Activated CD4-positive, alpha-beta T cell treated with anti-CD3 and anti-CD28 coated beads, Interleukin-2, amount 10 ng/mL, durations not matched to agents 24 days and 14 days (primary cell): Measurements from ENCODE around the gene SH3BGRL3. TPM values are rescaled to one million over a fixed set of nuclear protein-coding genes. Genes with fewer than 3 reads are reported as not detected.
A peak's percentile ranks its signal among the peaks of the same experiment; 100 is the strongest.
"Not testable (repeated sequence)": the region's sequence is repeated elsewhere in the genome, so short reads cannot be mapped to it uniquely, and the experiment has no call there.

ENCODE experiments used
- DNase-seq: peaks from one replicate; pipeline ENCODE4 v3.0.0; 2022
- H3K27ac Mint-ChIP-seq: one replicate; pipeline ENCODE4 v1.8.0; 2022; ENCODE audit warnings: mild to moderate bottlenecking, mixed read lengths
- H3K27me3 Mint-ChIP-seq: one replicate; pipeline ENCODE4 v1.8.0; 2022; ENCODE audit warnings: mixed read lengths
- H3K36me3 Mint-ChIP-seq: one replicate; pipeline ENCODE4 v1.8.0; 2022; ENCODE audit warnings: low read depth, mild to moderate bottlenecking, mixed read lengths
- H3K4me1 Mint-ChIP-seq: one replicate; pipeline ENCODE4 v1.8.0; 2021; ENCODE audit warnings: mixed read lengths
- H3K4me3 Mint-ChIP-seq: one replicate; pipeline ENCODE4 v1.8.0; 2022; ENCODE audit warnings: mild to moderate bottlenecking, moderate library complexity, mixed read lengths
- H3K9me3 Mint-ChIP-seq: one replicate; pipeline ENCODE4 v1.8.0; 2021; ENCODE audit warnings: mixed read lengths
- intact Hi-C: fragments of 100-400 bp; cut with micrococcal nuclease; formaldehyde crosslinking; loops from one replicate; pipeline ENCODE4 v1.15.1; 2023
- total RNA-seq: library from RNA; stranded (reverse); gene quantifications from 2 replicates; pipeline ENCODE4 v1.2.3, GENCODE V29; 2022

SH3BGRL3 gene
- 463 and 474 TPM in 2 replicates for total RNA-seq

GRCh38 chr1:26279456-26280332 is at the start of gene SH3BGRL3:
Gene SH3BGRL3, plus strand, starts transcription at chr1:26280086. Its CDS starts 70 bp downstream, at chr1:26280156.
- DNase-seq, result peak; percentile 97
- H3K9me3 Mint-ChIP-seq, result no peaks in the 10 kb centered on the region
- intact Hi-C loops, result loop anchor here (5.0 kb wide), 5 partner anchors 112 to 303 kb away; partner anchors contain the start of genes C1orf232, DHDDS, HMGN2 and PDIK1L
- peaks cover 60% of the 10 kb centered on the region for H3K36me3 Mint-ChIP-seq
- H3K4me3 Mint-ChIP-seq, result peak within 1 kb of the TSS; percentile 96
- H3K27ac Mint-ChIP-seq, result peak within 1 kb of the TSS; percentile 97
- peaks cover 74% of the 10 kb centered on the region for H3K4me1 Mint-ChIP-seq
- no peaks in the 10 kb centered on the region for H3K27me3 Mint-ChIP-seq

- not testable (repeated sequence) for H3K36me3 Mint-ChIP-seq, H3K4me3 Mint-ChIP-seq, DNase-seq, H3K9me3 Mint-ChIP-seq, H3K27ac Mint-ChIP-seq
- peaks cover 29% of the 10 kb centered on the region for H3K27me3 Mint-ChIP-seq
- H3K4me1 Mint-ChIP-seq, result peaks cover 14% of the 10 kb centered on the region
- intact Hi-C loops, result loop anchor here (5.0 kb wide), 1 partner anchor 193 kb away; no protein-coding TSS in a partner anchor
These were observed 49.2 kb upstream of the SH3BGRL3 start for GRCh38 chr1:26230682-26231081.

GRCh38 chr1:26233903-26234643 is 45.8 kb upstream of the SH3BGRL3 start, which contains the start of gene CEP85:
Gene CEP85, plus strand, starts transcription at chr1:26234200. Its CDS starts 5,584 bp downstream, at chr1:26239784.
- peak; percentile 99 for DNase-seq
- Mint-ChIP-seq H3K4me3 (peak within 1 kb of the TSS; percentile 96), H3K36me3 (peaks cover 10% of the 10 kb centered on the region), H3K27me3 (peaks cover 6% of the 10 kb centered on the region), H3K27ac (peak within 1 kb of the TSS; percentile 91), H3K4me1 (peaks cover 31% of the 10 kb centered on the region), H3K9me3 (no peaks in the 10 kb centered on the region)
- intact Hi-C loops, result loop anchor here (1.0 to 5.0 kb wide), 4 partner anchors 65 to 197 kb away; partner anchors contain the start of genes PDIK1L and ZNF593

- intact Hi-C loops, result loop anchor here (1.0 to 5.0 kb wide), 4 partner anchors 66 to 198 kb away; partner anchors contain the start of genes PDIK1L and ZNF593
- Mint-ChIP-seq H3K27me3 (peaks cover 6% of the 10 kb centered on the region), H3K9me3 (no peaks in the 10 kb centered on the region), H3K36me3 (peaks cover 14% of the 10 kb centered on the region), H3K27ac (peak overlapping the region; percentile 91), H3K4me3 (peak overlapping the region; percentile 96), H3K4me1 (peaks cover 32% of the 10 kb centered on the region)
- DNase-seq, result no peak
These were observed 45.1 kb upstream of the SH3BGRL3 start for GRCh38 chr1:26234644-26235370.

GRCh38 chr1:26237230-26237966 is 42.5 kb upstream of the SH3BGRL3 start:
- Mint-ChIP-seq H3K27ac (no peak overlapping the region), H3K4me1 (peaks cover 32% of the 10 kb centered on the region), H3K27me3 (peaks cover 4% of the 10 kb centered on the region), H3K9me3 (no peaks in the 10 kb centered on the region), H3K4me3 (peak overlapping the region; percentile 43), H3K36me3 (peaks cover 21% of the 10 kb centered on the region)
- no peak for DNase-seq
- intact Hi-C loops, result no loop called here

- H3K9me3 Mint-ChIP-seq, result no peaks in the 10 kb centered on the region
- peaks cover 26% of the 10 kb centered on the region for H3K4me1 Mint-ChIP-seq
- H3K4me3 Mint-ChIP-seq, result no peak overlapping the region
- intact Hi-C loops, result no loop called here
- H3K27me3 Mint-ChIP-seq, result no peaks in the 10 kb centered on the region
- H3K36me3 Mint-ChIP-seq, result peaks cover 33% of the 10 kb centered on the region
- H3K27ac Mint-ChIP-seq, result no peak overlapping the region
- DNase-seq, result no peak
These were observed 40.0 kb upstream of the SH3BGRL3 start for GRCh38 chr1:26239936-26240335.

- Mint-ChIP-seq H3K27ac (peak overlapping the region; percentile 22), H3K27me3 (no peaks in the 10 kb centered on the region), H3K36me3 (peaks cover 35% of the 10 kb centered on the region), H3K4me1 (peaks cover 11% of the 10 kb centered on the region), H3K9me3 (no peaks in the 10 kb centered on the region), H3K4me3 (no peak overlapping the region)
- intact Hi-C loops, result no loop called here
- no peak for DNase-seq
These were observed 27.2 kb upstream of the SH3BGRL3 start for GRCh38 chr1:26252718-26253117.

- Mint-ChIP-seq H3K4me1 (peaks cover 9% of the 10 kb centered on the region), H3K4me3 (no peak overlapping the region), H3K36me3 (peaks cover 45% of the 10 kb centered on the region), H3K27ac (no peak overlapping the region), H3K9me3 (no peaks in the 10 kb centered on the region), H3K27me3 (no peaks in the 10 kb centered on the region)
- DNase-seq, result no peak
- intact Hi-C loops, result no loop called here
These were observed 25.5 kb upstream of the SH3BGRL3 start for GRCh38 chr1:26254404-26254803.

- Mint-ChIP-seq H3K4me1 (peaks cover 8% of the 10 kb centered on the region), H3K9me3 (no peaks in the 10 kb centered on the region), H3K4me3 (no peak overlapping the region), H3K36me3 (peaks cover 59% of the 10 kb centered on the region), H3K27me3 (no peaks in the 10 kb centered on the region), H3K27ac (no peak overlapping the region)
- intact Hi-C loops, result no loop called here
- no peak for DNase-seq
These were observed 22.7 kb upstream of the SH3BGRL3 start for GRCh38 chr1:26257222-26257621.

- H3K27me3 Mint-ChIP-seq, result no peaks in the 10 kb centered on the region
- intact Hi-C loops, result no loop called here
- DNase-seq, result no peak
- H3K4me3 Mint-ChIP-seq, result no peak overlapping the region
- peaks cover 68% of the 10 kb centered on the region for H3K36me3 Mint-ChIP-seq
- no peak overlapping the region for H3K27ac Mint-ChIP-seq
- H3K4me1 Mint-ChIP-seq, result peaks cover 2% of the 10 kb centered on the region
- H3K9me3 Mint-ChIP-seq, result no peaks in the 10 kb centered on the region
These were observed 20.9 kb upstream of the SH3BGRL3 start for GRCh38 chr1:26259005-26259404.

- peaks cover 71% of the 10 kb centered on the region for H3K36me3 Mint-ChIP-seq
- no peak overlapping the region for H3K4me3 Mint-ChIP-seq
- H3K27ac Mint-ChIP-seq, result no peak overlapping the region
- intact Hi-C loops, result no loop called here
- no peaks in the 10 kb centered on the region for H3K27me3 Mint-ChIP-seq
- no peak for DNase-seq
- H3K9me3 Mint-ChIP-seq, result no peaks in the 10 kb centered on the region
- peaks cover 2% of the 10 kb centered on the region for H3K4me1 Mint-ChIP-seq
These were observed 20.3 kb upstream of the SH3BGRL3 start for GRCh38 chr1:26259578-26259977.

GRCh38 chr1:26263212-26263611 is 16.7 kb upstream of the SH3BGRL3 start:
- no peaks in the 10 kb centered on the region for H3K9me3 Mint-ChIP-seq
- H3K36me3 Mint-ChIP-seq, result peaks cover 72% of the 10 kb centered on the region
- H3K4me3 Mint-ChIP-seq, result no peak overlapping the region
- H3K27ac Mint-ChIP-seq, result no peak overlapping the region
- no peaks in the 10 kb centered on the region for H3K27me3 Mint-ChIP-seq
- H3K4me1 Mint-ChIP-seq, result peaks cover 5% of the 10 kb centered on the region
- no peak for DNase-seq
- intact Hi-C loops, result no loop called here

GRCh38 chr1:26265405-26265804 is 14.5 kb upstream of the SH3BGRL3 start:
- Mint-ChIP-seq H3K27ac (no peak overlapping the region), H3K4me3 (no peak overlapping the region), H3K9me3 (peaks cover 3% of the 10 kb centered on the region), H3K4me1 (peaks cover 5% of the 10 kb centered on the region), H3K36me3 (peaks cover 74% of the 10 kb centered on the region), H3K27me3 (no peaks in the 10 kb centered on the region)
- intact Hi-C loops, result no loop called here
- no peak for DNase-seq
